ENCODE data around the gene USP10.

DNA sequence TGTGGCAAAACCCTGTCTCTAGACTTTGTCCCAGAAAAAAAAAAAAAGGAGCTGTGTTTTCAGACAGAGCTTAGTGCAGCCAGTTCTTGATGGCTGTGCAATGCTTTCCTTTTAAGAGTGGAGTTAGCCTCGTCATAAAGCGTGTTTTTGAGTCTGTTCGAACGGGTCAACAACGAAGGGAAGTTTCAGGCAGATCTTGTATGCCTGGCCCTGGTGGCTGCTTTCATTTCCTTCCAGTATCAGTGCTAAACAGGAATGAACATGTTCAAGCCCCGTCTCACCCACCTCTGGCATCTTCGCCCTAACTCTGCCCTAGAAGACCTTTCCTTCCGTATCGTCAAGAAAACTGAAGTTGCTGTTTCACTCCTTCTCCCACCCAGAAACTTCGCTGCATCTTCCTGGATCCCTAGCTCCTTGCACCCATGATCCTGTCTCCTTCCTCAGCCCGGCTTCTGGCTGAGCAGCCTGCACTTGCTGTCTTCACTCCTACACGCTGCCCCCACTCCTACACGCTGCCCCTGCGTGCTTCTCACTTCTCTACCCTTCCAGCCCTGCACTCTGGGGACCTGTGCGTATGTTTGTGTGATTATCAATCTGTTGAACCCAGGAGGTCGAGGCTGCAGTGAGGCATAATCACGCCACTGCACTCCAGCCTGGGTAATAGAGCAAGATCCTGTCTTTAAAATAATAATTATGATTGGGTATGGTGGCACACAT lies 55.3 kb downstream of the USP10 start:
- no peak for TF ChIP-seq EP300 (IDR thresholded peaks at IDR 0.05)
- TF ChIP-seq, protein P1, sequence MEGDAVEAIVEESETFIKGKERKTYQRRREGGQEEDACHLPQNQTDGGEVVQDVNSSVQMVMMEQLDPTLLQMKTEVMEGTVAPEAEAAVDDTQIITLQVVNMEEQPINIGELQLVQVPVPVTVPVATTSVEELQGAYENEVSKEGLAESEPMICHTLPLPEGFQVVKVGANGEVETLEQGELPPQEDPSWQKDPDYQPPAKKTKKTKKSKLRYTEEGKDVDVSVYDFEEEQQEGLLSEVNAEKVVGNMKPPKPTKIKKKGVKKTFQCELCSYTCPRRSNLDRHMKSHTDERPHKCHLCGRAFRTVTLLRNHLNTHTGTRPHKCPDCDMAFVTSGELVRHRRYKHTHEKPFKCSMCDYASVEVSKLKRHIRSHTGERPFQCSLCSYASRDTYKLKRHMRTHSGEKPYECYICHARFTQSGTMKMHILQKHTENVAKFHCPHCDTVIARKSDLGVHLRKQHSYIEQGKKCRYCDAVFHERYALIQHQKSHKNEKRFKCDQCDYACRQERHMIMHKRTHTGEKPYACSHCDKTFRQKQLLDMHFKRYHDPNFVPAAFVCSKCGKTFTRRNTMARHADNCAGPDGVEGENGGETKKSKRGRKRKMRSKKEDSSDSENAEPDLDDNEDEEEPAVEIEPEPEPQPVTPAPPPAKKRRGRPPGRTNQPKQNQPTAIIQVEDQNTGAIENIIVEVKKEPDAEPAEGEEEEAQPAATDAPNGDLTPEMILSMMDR (IDR thresholded peaks at IDR 0.05) = no peak

Measured in tibial nerve (tissue), 4 donors.